CD8-positive, alpha-beta memory T cell (primary cell): Measurements from ENCODE around the gene SSU72. TPM values are rescaled to one million over a fixed set of nuclear protein-coding genes. Genes with fewer than 3 reads are reported as not detected.
"Not testable (repeated sequence)": the region's sequence is repeated elsewhere in the genome, so short reads cannot be mapped to it uniquely, and the experiment has no call there.

Source experiments
- CTCF ChIA-PET: fragments of 350-600 bp; sonication (Branson Sonifier 250); formaldehyde crosslinking; loops from one replicate; lab custom pipeline; 2021; ENCODE audit warnings: antibody characterized with exemption; lab: Charles Lee
- POLR2A ChIA-PET: fragments of 350-600 bp; sonication (Branson Sonifier 250); formaldehyde crosslinking; loops from one replicate; lab custom pipeline; 2021; ENCODE audit warnings: antibody characterized with exemption; lab: Charles Lee
- DNase-seq, 5 donors: peaks; one replicate each; pipeline versions ENCODE4 v3.0.0 to v3.0.0-alpha.2; 2020 to 2022; ENCODE audit warnings: mixed read lengths in 1 of 5
- H3K27ac ChIP-seq: one replicate; pipeline ENCODE4 v1.7.0; 2013; ENCODE audit warnings: low read depth, mild to moderate bottlenecking, low read length, moderate library complexity
- H3K27me3 ChIP-seq: 2 replicates; pipeline ENCODE4 v1.7.0; 2013; ENCODE audit warnings: low read length, mild to moderate bottlenecking; ENCODE audit not compliant: insufficient read depth, poor library complexity, severe bottlenecking
- H3K36me3 ChIP-seq: 2 replicates; pipeline ENCODE4 v1.7.0; 2013; ENCODE audit warnings: mild to moderate bottlenecking, low read length, moderate library complexity; ENCODE audit not compliant: insufficient read depth
- H3K4me1 ChIP-seq: 2 replicates; pipeline ENCODE4 v1.7.0; 2013; ENCODE audit warnings: mild to moderate bottlenecking, low read length, moderate library complexity; ENCODE audit not compliant: insufficient read depth
- H3K4me3 ChIP-seq: 2 replicates; pipeline ENCODE4 v1.7.0; 2013; ENCODE audit warnings: mild to moderate bottlenecking, low read length
- H3K9me3 ChIP-seq: 2 replicates; pipeline ENCODE4 v1.7.0; 2013; ENCODE audit warnings: mild to moderate bottlenecking, low read length
- H3K27ac Mint-ChIP-seq, 8 donors: one replicate each; pipeline ENCODE4 v1.8.0; 2020 to 2021; ENCODE audit warnings: mixed read lengths in 8 of 8, mild to moderate bottlenecking in 6 of 8, inconsistent platforms in 3 of 8, moderate library complexity in 3 of 8
- H3K27me3 Mint-ChIP-seq, 2 donors: one replicate each; pipeline ENCODE4 v1.8.0; 2020 to 2021; ENCODE audit warnings: mixed read lengths in 2 of 2, mild to moderate bottlenecking in 1 of 2, moderate library complexity in 1 of 2
- H3K36me3 Mint-ChIP-seq, 3 donors: one replicate each; pipeline ENCODE4 v1.8.0; 2020 to 2021; ENCODE audit warnings: mixed read lengths in 3 of 3, inconsistent platforms in 1 of 3, mild to moderate bottlenecking in 1 of 3
- H3K4me1 Mint-ChIP-seq, 3 donors: one replicate each; pipeline ENCODE4 v1.8.0; 2020 to 2021; ENCODE audit warnings: mixed read lengths in 3 of 3, inconsistent platforms in 1 of 3, mild to moderate bottlenecking in 1 of 3
- H3K4me3 Mint-ChIP-seq, 7 donors: one replicate each; pipeline ENCODE4 v1.8.0; 2020 to 2021; ENCODE audit warnings: mixed read lengths in 7 of 7, mild to moderate bottlenecking in 6 of 7, moderate library complexity in 4 of 7, inconsistent platforms in 2 of 7
- H3K9me3 Mint-ChIP-seq, 5 donors: one replicate each; pipeline ENCODE4 v1.8.0; 2020 to 2022; ENCODE audit warnings: mixed read lengths in 5 of 5, mild to moderate bottlenecking in 3 of 5, moderate library complexity in 2 of 5, inconsistent platforms in 1 of 5
- polyA plus RNA-seq: library from polyadenylated mRNA; unstranded; fragments of 300-500 nt; fragmentation: Illumina TruSeq; gene quantifications from one replicate; pipeline ENCODE4 v1.2.3, GENCODE V29; 2021
- total RNA-seq, 2 experiments: library from RNA; stranded (reverse); gene quantifications; one replicate each; pipeline ENCODE4 v1.2.3, GENCODE V29; 2021

The SSU72 gene
- total and polyA plus RNA-seq, 3 experiments from 2014 or later, result 123 to 231 (median 128) TPM

DNA sequence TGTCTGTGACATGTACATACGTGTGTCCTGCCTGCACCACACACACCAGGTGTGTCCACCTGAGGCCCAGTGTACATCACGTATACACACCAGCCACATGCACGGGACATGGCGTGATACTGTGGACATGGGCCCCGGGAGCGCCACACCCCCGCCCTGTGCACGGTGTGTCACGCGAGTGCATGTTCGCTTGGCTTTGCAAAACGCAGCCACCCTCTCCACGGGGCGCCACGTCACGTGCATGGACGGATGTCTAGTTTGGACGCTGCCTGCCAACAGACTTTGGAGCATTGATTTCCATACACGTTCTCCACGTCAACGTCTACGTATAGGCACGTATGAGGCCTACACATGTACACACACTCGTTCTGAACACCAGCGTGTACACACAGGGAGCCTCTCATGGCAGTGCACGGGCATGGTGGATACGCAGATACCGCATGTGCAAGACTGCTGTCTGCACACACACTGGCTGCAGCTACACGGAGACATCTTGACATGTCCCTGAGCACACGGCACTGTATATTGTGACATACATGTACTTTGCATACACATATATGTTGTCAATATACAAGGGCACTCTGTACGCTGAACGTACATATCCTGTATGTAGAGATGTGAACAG lies 36.9 kb downstream of the SSU72 start:
- Mint-ChIP-seq H3K9me3 (no peaks in the 10 kb centered on the region), H3K27ac (no peak overlapping the region), H3K36me3 (peaks cover 0 to 10% (median 0%) of the 10 kb centered on the region in 3 donors), H3K27me3 (no peaks in the 10 kb centered on the region), H3K4me1 (peaks cover 0 to 10% (median 2%) of the 10 kb centered on the region in 3 donors), H3K4me3 (peak overlapping the region in 2 of 7 donors; percentile 8 to 15)
- Histone ChIP-seq H3K4me1 (no peaks in the 10 kb centered on the region), H3K4me3 (no peak overlapping the region), H3K9me3 (no peaks in the 10 kb centered on the region), H3K27ac (no peak overlapping the region), H3K27me3 (no peaks in the 10 kb centered on the region), H3K36me3 (no peaks in the 10 kb centered on the region)
- no peak for DNase-seq
- POLR2A ChIA-PET, result no interaction called here
- CTCF ChIA-PET, result no interaction called here

DNA sequence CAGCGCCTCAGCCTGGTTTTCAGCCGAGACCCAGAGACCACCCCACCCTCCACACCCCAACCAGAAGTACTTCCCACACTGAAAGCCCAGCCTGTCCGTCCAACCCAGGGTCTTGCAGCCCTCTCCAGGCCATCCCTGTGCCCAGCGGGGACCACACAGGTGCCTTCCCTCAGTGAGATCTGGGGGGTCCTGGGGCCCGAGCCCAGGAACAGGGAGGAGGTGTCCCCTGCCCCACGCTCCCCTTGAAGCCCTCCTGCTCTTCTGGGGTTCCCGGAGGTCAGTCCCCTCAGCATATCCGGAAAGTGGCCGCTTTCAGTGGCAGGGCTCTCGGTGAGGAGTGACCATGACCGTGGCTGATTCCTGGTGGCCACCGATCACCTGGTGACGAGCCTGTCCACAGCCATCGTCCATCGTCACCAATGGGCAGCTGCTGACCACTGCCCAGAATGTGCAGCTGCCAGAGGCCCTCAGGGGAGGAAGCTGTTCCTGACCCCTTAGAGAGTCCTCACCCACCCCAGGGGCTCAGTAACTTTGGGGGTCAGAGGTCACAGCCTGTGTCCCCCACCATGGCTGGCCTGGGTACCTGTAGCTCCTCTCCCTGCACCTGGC lies 37.6 kb downstream of the SSU72 start:
- no peaks in the 10 kb centered on the region for H3K27me3 ChIP-seq
- H3K9me3 ChIP-seq, result no peaks in the 10 kb centered on the region
- DNase-seq, result no peak
- no peak overlapping the region for H3K27ac ChIP-seq
- ChIA-PET CTCF (no interaction called here), POLR2A (no interaction called here)
- Mint-ChIP-seq H3K4me1 (peaks cover 0 to 10% (median 2%) of the 10 kb centered on the region in 3 donors), H3K27ac (no peak overlapping the region), H3K9me3 (peaks cover under 1 to 2% (median 2%) of the 10 kb centered on the region in 5 donors), H3K4me3 (peak overlapping the region in 1 of 7 donors; percentile 57), H3K27me3 (no peaks in the 10 kb centered on the region), H3K36me3 (peaks cover 2 to 9% (median 3%) of the 10 kb centered on the region in 3 donors)
- no peak overlapping the region for H3K4me3 ChIP-seq
- no peaks in the 10 kb centered on the region for H3K4me1 ChIP-seq
- no peaks in the 10 kb centered on the region for H3K36me3 ChIP-seq

DNA sequence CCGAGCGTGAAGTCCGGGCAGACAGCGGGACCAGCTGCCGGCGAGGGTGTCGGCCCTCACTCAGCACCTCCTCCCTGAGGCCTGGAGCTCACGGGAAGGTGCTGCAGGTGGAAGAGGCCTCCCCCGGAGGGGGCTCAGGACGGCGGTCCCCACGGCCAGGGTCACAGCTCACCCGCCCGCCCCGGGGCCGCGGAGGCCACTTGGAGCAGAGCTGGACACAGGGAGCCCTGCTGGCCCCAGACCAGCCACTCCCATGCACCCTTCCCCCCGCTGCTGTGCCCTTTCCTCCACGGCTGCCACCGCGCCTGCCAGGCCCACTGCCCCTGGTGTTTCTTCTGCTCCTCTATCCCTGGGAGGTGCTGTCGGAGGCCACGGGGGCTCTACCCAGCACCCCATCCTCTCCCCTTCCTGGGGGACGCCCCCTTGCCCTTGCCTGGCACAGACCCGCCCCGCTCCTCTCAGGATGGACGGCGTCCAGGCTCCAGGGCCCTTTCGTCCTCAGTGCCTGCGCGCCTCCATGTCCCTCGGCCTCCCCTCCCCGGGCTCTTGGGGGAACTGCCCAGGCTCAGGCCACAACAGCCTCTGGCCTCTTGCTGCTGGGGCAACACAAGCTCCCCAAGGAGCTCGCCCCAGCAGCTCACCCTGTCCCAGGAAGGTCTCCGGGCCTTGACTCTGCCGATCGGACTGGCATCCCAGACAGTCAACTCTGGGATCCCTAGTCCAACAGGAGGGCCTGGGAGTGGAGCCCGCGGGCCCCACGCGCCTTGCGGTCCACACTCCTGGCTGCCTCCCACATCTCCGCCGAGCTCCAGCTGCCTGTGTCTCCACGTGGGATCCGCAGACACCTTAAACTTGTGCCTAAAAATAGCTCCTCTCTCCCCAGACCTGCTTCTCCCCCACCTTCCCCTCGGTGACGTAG lies 38.4 kb downstream of the SSU72 start:
- ChIA-PET POLR2A (no interaction called here), CTCF (no interaction called here)
- Histone ChIP-seq H3K36me3 (no peaks in the 10 kb centered on the region), H3K27ac (no peak overlapping the region), H3K4me3 (no peak overlapping the region), H3K9me3 (no peaks in the 10 kb centered on the region), H3K27me3 (no peaks in the 10 kb centered on the region), H3K4me1 (no peaks in the 10 kb centered on the region)
- Mint-ChIP-seq H3K4me1 (peaks cover 0 to 5% (median 2%) of the 10 kb centered on the region in 3 donors), H3K4me3 (peak overlapping the region in 1 of 7 donors; percentile 57), H3K27me3 (no peaks in the 10 kb centered on the region), H3K36me3 (peaks cover 4 to 6% (median 4%) of the 10 kb centered on the region in 3 donors), H3K27ac (no peak overlapping the region), H3K9me3 (peaks cover 3 to 5% (median 4%) of the 10 kb centered on the region in 5 donors)
- DNase-seq, result no peak

DNA sequence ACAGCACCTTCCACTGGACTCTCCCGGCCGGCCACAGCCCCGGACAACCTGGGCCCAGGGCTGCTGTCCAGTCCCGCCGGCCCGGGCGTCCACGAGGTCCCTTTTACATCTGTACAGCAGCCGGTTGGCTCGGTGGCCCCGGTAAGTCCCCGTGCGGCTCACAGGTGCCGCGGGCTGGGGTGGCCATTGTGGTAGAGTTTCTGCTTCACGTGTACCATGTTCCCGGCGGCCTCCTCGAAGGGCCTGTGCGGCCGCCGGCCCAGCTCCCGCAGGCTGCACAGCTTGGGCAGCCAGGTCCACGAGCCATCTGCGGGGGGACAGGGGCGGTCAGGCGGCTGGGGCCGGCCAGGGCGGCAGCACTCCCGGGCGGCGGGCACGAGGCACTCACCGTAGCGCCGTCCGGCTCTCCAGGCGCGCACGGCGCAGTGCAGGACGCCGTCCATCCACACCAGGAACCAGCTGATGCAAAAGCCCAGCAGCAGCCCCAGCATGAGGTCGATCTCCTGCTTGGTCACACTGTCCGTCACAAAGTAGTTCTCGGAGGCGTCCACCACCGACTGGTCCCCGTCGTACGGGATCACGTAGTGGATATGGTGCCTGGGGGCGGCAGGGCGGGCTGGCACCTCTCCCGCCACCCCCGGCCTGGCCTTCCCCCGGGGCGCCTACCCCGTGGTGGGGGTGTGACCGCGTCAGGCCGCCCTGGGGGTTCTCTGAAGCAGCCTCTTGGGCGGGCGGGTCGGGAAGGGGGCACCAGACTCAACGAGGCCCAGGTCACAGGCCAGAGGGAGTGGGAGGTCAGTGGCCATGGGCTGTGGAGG lies 39.3 kb downstream of the SSU72 start:
- POLR2A ChIA-PET, result no interaction called here
- Histone ChIP-seq H3K4me1 (no peaks in the 10 kb centered on the region), H3K27me3 (no peaks in the 10 kb centered on the region), H3K27ac (no peak overlapping the region), H3K36me3 (no peaks in the 10 kb centered on the region), H3K9me3 (no peaks in the 10 kb centered on the region), H3K4me3 (no peak overlapping the region)
- Mint-ChIP-seq H3K27me3 (no peaks in the 10 kb centered on the region), H3K4me1 (peaks cover 0 to 5% (median 2%) of the 10 kb centered on the region in 3 donors), H3K36me3 (peaks cover 4 to 10% (median 7%) of the 10 kb centered on the region in 3 donors), H3K4me3 (no peak overlapping the region), H3K9me3 (peaks cover 3 to 8% (median 5%) of the 10 kb centered on the region in 5 donors), H3K27ac (no peak overlapping the region)
- CTCF ChIA-PET, result no interaction called here
- DNase-seq, result no peak

DNA sequence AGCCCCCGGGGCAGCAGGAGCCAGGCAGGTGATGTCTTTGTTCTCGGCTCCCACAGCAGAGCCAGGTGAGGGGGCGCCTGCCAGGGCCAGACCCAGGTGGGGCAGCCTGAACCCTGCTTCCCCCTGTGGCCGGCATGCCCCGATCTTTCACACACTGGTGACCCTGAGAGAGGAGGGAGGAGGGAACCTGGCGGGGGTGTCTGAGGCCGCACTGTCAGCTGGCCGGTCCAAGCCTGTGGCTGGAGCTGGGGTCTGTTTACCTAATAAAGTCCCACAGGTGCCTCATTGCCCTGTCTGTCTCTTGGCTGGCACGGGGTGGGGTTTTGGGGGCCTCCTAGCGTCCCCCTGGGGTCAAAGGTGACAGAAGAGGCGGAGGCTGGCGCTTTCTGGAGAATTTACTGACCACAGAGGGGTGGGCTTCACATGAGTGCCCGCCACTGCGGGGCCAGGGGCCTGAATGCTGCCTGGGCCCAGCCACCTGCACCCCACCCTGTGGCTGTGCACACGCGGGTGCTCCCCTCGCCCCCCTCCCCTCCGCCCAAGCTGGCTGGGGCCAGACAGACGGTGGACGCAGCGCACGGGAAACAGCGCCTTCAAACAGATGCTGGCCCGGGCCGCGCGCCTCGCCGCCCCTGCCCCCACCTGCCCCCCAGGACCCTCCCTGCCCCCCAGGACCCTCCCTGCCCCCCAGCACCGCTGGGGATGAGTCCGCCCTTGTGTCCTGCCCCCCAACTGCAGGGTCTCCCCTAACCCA lies 40.1 kb downstream of the SSU72 start:
- no peaks in the 10 kb centered on the region for H3K9me3 ChIP-seq
- no peaks in the 10 kb centered on the region for H3K27me3 ChIP-seq
- POLR2A ChIA-PET, result interaction anchor here (0.6 kb wide), 1 partner anchor 25 kb away, joined by 4 read pairs; no protein-coding TSS in a partner anchor
- DNase-seq, result no peak
- Mint-ChIP-seq H3K36me3 (peaks cover 4 to 10% (median 10%) of the 10 kb centered on the region in 3 donors), H3K4me3 (no peak overlapping the region), H3K27me3 (no peaks in the 10 kb centered on the region), H3K9me3 (peaks cover 3 to 8% (median 5%) of the 10 kb centered on the region in 5 donors), H3K27ac (no peak overlapping the region), H3K4me1 (peaks cover 0 to 5% (median 2%) of the 10 kb centered on the region in 3 donors)
- H3K4me3 ChIP-seq, result no peak overlapping the region
- CTCF ChIA-PET, result no interaction called here
- H3K27ac ChIP-seq, result no peak overlapping the region
- H3K36me3 ChIP-seq, result no peaks in the 10 kb centered on the region
- no peaks in the 10 kb centered on the region for H3K4me1 ChIP-seq

DNA sequence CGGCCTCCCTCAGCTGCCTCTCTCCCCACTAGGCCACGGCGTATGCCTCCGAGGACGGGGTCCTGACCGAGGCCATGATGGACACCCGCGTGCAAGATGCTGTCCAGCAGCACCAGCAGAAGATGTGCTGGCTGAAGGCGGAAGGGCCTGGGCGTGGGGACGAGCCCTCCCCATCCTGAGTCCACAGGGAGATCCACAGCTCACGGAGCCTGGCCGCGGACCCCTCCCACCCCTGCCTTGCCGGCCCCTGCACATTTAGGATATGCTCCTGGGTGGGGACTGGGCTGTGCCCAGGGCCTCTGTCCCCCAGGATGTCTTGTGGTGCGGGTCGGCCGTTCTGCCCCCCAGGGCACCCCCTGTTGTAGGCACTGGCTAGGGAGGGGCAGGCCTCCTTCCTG lies 40.8 kb downstream of the SSU72 start:
- H3K4me3 Mint-ChIP-seq, CTCF ChIA-PET: not testable (repeated sequence)

DNA sequence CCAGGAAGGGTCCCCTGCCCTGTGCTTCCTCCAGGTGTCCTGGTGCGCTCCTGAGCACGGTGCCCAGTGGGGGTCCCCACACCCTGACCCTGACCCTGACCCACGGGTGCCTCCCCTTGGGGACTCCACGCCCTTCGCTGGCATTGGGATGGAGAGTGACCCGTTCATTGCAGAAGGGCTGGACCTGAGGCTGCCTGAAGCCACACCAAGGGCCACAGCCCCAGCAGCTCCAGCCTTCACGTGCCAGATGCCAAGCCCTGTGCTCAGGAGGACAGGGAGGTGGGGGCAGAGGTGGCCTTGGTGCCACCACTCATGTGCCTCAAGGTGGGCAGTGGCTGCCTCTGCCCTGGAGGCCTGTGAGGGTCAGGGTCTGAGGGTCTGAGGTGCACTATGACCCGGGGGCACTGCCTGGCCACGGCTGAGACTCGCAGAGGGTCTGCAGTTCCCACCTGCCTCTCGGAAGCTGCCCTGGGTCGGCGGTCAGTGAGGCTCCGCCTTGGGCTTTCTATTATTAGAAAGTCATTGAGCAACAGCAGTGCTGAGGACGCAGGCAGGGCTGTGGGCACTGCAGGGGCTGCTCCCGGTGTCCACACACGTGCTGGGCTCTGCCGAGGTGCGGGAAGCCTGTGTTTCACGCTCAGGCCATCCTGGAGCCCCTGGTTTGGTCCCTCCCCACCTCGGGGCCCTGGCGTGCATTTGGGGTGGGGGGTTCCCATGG lies 41.3 kb downstream of the SSU72 start:
- H3K9me3 Mint-ChIP-seq, H3K27me3 ChIP-seq, CTCF ChIA-PET, H3K4me3 ChIP-seq, H3K27ac ChIP-seq, H3K9me3 ChIP-seq, H3K4me1 Mint-ChIP-seq, POLR2A ChIA-PET, DNase-seq, H3K4me1 ChIP-seq, H3K36me3 ChIP-seq, H3K4me3 Mint-ChIP-seq, H3K27me3 Mint-ChIP-seq, H3K27ac Mint-ChIP-seq: not testable (repeated sequence)
- H3K36me3 Mint-ChIP-seq, result peaks cover 4 to 13% (median 10%) of the 10 kb centered on the region in 3 donors

More for the DNA sequence above, 40.8 kb downstream of the SSU72 start:
- H3K4me3 ChIP-seq, H3K9me3 Mint-ChIP-seq, H3K27me3 ChIP-seq, H3K27ac Mint-ChIP-seq, H3K36me3 ChIP-seq, H3K27ac ChIP-seq, H3K27me3 Mint-ChIP-seq, H3K4me1 Mint-ChIP-seq, DNase-seq, H3K4me1 ChIP-seq, H3K9me3 ChIP-seq: not testable (repeated sequence)
- peaks cover 4 to 13% (median 10%) of the 10 kb centered on the region in 3 donors for H3K36me3 Mint-ChIP-seq
- POLR2A ChIA-PET, result interaction anchor here (0.6 kb wide), 1 partner anchor 24 kb away, joined by 4 read pairs; no protein-coding TSS in a partner anchor
